Keratinocyte (primary cell): Measurements from ENCODE around the gene KIFC3. TPM values are rescaled to one million over a fixed set of nuclear protein-coding genes. Genes with fewer than 3 reads are reported as not detected.

Experiments
- DNase-seq: peaks from one replicate; pipeline ENCODE4 v3.0.0-alpha.2; 2011; ENCODE audit warnings: low read depth, missing footprints, low spot score
- FAIRE-seq: peaks from 2 replicates; lab custom pipeline; 2011; peaks lifted over from hg19 to GRCh38; lab: Jason Lieb, UNC
- H2AFZ ChIP-seq: 2 replicates; pipeline ENCODE4 v1.6.0; 2012; ENCODE audit warnings: low read length, control low read depth, inconsistent platforms; ENCODE audit not compliant: control insufficient read depth
- H3K27ac ChIP-seq: 2 replicates; pipeline ENCODE4 v1.5.1; 2011; ENCODE audit warnings: low read length; ENCODE audit not compliant: control insufficient read depth, insufficient read depth
- H3K27me3 ChIP-seq: 3 replicates; pipeline ENCODE4 v1.6.0; 2011; ENCODE audit warnings: low read length; ENCODE audit not compliant: control insufficient read depth, insufficient read depth; ENCODE audit errors: extremely low read depth
- H3K36me3 ChIP-seq, 2 experiments: 2 replicates in 1 of 2; 3 replicates in 1 of 2; pipeline ENCODE4 v1.5.1; 2011; ENCODE audit warnings: low read length in 2 of 2, mild to moderate bottlenecking in 1 of 2; ENCODE audit not compliant: control insufficient read depth in 2 of 2, insufficient read depth in 2 of 2; ENCODE audit errors: extremely low read depth in 1 of 2
- H3K4me1 ChIP-seq: 3 replicates; pipeline ENCODE4 v1.5.1; 2011; ENCODE audit warnings: low read length; ENCODE audit not compliant: control insufficient read depth, insufficient read depth; ENCODE audit errors: extremely low read depth
- H3K4me2 ChIP-seq: 3 replicates; pipeline ENCODE4 v1.6.0; 2011; ENCODE audit warnings: low read depth, low read length; ENCODE audit not compliant: control insufficient read depth, insufficient read depth; ENCODE audit errors: extremely low read depth
- H3K4me3 ChIP-seq, 3 experiments: fragments of 200-600 bp in 1 of 3; sonication (generic) in 1 of 3; 2 replicates in 2 of 3; 3 replicates in 1 of 3; pipeline ENCODE4 v1.5.1; 2011 to 2016; ENCODE audit warnings: low read length in 3 of 3, mild to moderate bottlenecking in 3 of 3, control low read depth in 2 of 3, inconsistent platforms in 1 of 3, low read depth in 1 of 3, mixed read lengths in 1 of 3, mixed run types in 1 of 3, moderate library complexity in 1 of 3; ENCODE audit not compliant: control insufficient read depth in 2 of 3, insufficient read depth in 2 of 3; ENCODE audit errors: extremely low read depth in 1 of 3
- H3K79me2 ChIP-seq: 2 replicates; pipeline ENCODE4 v1.6.0; 2012; ENCODE audit warnings: low read length; ENCODE audit not compliant: control insufficient read depth, insufficient read depth
- H3K9ac ChIP-seq: 3 replicates; pipeline ENCODE4 v1.6.0; 2011; ENCODE audit warnings: low read length; ENCODE audit not compliant: control insufficient read depth, insufficient read depth; ENCODE audit errors: extremely low read depth
- H3K9me1 ChIP-seq: 3 replicates; pipeline ENCODE4 v1.6.0; 2011; ENCODE audit warnings: low read length; ENCODE audit not compliant: control insufficient read depth, insufficient read depth; ENCODE audit errors: extremely low read depth
- H3K9me3 ChIP-seq: 2 replicates; pipeline ENCODE4 v1.5.1; 2012; ENCODE audit warnings: low read depth, low read length; ENCODE audit not compliant: control insufficient read depth
- H4K20me1 ChIP-seq: 3 replicates; pipeline ENCODE4 v1.6.0; 2011; ENCODE audit warnings: low read length; ENCODE audit not compliant: control insufficient read depth, insufficient read depth; ENCODE audit errors: extremely low read depth
- EZH2 ChIP-seq: IDR thresholded peaks from one replicate; pipeline ENCODE4 v1.6.1; 2012; ENCODE audit warnings: inconsistent platforms, mild to moderate bottlenecking, low read length, moderate library complexity
- dilution Hi-C: fragments of 300-500 bp; cut with MboI; formaldehyde crosslinking; loops from one replicate; pipeline ENCODE4 v1.7.0; 2020; ENCODE audit warnings: low sequenced_read_pairs; ENCODE audit not compliant: extremely low pct_ligation_motif_present
- polyA plus RNA-seq, 5 experiments: library from polyadenylated mRNA; depleted of rRNA in 3 of 5; stranded (reverse) in 3 of 5; stranded (forward) in 1 of 5; unstranded in 1 of 5; fragments of >200 nt; gene quantifications; 1 replicate in 1 of 5; 2 replicates in 3 of 5; 3 replicates in 1 of 5; pipeline versions ENCODE4 v1.2.1 to v1.2.3, GENCODE V29; 2011 to 2012; ENCODE audit warnings: missing spikeins in 2 of 5, low read depth in 1 of 5, low replicate concordance in 1 of 5
- TF ChIP-seq, protein P1 (sequence below), 3 experiments: IDR thresholded peaks in 1 of 3; conservative IDR thresholded peaks in 1 of 3; optimal IDR thresholded peaks in 1 of 3; 2 replicates in 2 of 3; 3 replicates in 1 of 3; pipeline versions ENCODE3 to v1.5.1; 2011; ENCODE audit warnings: low read length in 3 of 3, mild to moderate bottlenecking in 3 of 3, moderate library complexity in 2 of 3, control low read depth in 1 of 3, inconsistent platforms in 1 of 3; ENCODE audit not compliant: insufficient read depth in 2 of 3; ENCODE audit errors: extremely low read depth in 1 of 3

KIFC3 gene
- polyA plus RNA-seq, 1 donor (not counting 4 experiments of a cell fraction or from before 2014, with no cell fraction given): 22.7 TPM

DNA sequence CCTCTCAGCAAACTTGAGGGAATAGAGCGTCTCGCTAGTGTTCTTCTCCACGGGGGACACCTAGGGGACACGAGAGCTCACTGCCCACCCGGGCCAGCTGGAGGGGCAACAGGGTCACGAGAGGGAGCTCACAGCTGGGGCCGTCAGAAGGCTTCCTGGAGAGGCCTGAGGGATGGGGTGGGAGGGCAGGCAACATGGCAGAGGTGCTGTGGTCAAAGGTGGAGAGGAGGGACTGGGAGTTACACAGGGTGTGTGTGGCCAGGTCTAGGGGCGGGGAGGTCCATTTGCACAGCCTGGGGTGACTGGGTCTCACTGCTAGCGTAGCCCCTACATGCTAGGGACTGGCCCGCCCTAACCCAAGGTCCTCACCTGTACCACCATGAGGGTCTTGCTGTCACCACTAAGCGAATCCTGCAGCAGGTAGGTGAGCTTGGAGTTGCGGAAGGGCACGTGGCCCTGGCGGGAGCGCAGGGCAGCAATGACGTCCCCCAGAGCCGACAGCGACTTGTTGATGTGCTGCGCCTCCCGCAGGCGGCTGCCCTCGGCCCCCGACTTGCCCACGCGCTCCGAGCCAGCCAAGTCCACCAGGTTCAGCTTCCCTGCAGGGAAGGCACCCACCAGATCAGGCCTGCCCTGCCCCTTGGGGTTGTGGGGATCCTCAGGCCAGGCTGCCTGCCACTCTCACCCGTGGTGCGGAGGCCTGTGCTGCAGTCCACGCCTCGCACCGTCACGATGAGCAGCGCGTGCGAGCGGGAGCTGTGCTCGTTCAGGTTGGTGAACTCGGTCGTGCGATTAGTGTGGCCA, 41.7 kb downstream of the KIFC3 start:
- TF ChIP-seq EZH2: no peak
- TF ChIP-seq, protein P1, sequence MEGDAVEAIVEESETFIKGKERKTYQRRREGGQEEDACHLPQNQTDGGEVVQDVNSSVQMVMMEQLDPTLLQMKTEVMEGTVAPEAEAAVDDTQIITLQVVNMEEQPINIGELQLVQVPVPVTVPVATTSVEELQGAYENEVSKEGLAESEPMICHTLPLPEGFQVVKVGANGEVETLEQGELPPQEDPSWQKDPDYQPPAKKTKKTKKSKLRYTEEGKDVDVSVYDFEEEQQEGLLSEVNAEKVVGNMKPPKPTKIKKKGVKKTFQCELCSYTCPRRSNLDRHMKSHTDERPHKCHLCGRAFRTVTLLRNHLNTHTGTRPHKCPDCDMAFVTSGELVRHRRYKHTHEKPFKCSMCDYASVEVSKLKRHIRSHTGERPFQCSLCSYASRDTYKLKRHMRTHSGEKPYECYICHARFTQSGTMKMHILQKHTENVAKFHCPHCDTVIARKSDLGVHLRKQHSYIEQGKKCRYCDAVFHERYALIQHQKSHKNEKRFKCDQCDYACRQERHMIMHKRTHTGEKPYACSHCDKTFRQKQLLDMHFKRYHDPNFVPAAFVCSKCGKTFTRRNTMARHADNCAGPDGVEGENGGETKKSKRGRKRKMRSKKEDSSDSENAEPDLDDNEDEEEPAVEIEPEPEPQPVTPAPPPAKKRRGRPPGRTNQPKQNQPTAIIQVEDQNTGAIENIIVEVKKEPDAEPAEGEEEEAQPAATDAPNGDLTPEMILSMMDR (optimal IDR thresholded peaks at IDR 0.05 in 1 of 3, IDR thresholded peaks at IDR 0.05 in 1 of 3, conservative IDR thresholded peaks at IDR 0.05 in 1 of 3; ENCODE audit: extremely low read depth in 1 of 3, insufficient read depth in 2 of 3, low read length in 3 of 3): no peak
- H3K27ac ChIP-seq: no peak overlapping the region
- H3K36me3 ChIP-seq: peaks cover 18 to 36% of the 10 kb centered on the region in 2 experiments
- DNase-seq (no peak), FAIRE-seq (no peak)
- H4K20me1 ChIP-seq: peaks cover 3% of the 10 kb centered on the region
- no peak overlapping the region for H3K4me2 ChIP-seq
- peaks cover 21% of the 10 kb centered on the region for H3K4me1 ChIP-seq
- dilution Hi-C loops: no loop called here
- H3K79me2 ChIP-seq: no peaks in the 10 kb centered on the region
- no peaks in the 10 kb centered on the region for H3K27me3 ChIP-seq
- H3K9ac ChIP-seq: no peak overlapping the region
- H2AFZ ChIP-seq: no peak overlapping the region
- H3K9me1 ChIP-seq: no peaks in the 10 kb centered on the region
- no peak overlapping the region for H3K4me3 ChIP-seq
- no peaks in the 10 kb centered on the region for H3K9me3 ChIP-seq

DNA sequence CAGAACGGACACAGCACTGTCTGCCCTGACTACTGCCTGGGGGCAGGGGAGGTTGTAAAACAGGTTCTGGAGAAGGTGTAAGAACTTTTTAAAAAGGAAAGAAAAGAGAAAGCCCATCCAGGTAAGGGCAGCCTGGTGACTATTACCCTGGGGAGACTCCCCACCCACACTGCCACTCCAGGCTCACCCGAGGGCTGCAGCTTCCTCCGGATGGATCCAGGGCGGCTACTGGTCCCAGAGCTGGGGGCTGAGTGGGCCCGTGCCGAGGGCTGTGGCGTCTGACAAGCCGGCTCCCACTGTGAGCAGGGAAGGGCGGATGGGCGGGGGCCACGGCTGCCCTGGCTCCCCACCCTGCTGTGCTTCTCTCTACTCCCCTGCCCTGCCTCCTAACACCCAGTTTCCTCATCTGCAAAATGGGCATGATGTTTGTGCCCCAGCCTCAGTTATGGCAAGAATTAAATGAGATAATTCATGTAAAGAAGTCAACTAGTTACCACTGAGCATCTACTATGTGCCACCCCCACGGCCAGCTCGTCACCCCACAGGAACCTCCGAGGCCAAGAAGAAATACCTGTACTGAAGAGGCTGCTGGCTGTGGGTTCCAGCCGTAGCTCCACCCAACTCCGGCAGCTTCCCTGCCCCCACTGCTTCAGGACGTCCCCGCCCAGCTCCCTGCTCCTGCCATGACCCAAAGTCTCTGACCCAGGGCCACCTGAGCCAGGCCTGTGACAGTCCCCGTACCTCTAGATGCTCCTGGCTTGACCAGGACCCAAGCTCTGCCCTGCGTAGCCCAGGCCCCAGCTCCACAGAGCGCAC, 42.5 kb downstream of the KIFC3 start:
- dilution Hi-C loops: no loop called here
- no peak overlapping the region for H3K9ac ChIP-seq
- H4K20me1 ChIP-seq: peaks cover 3% of the 10 kb centered on the region
- no peaks in the 10 kb centered on the region for H3K27me3 ChIP-seq
- FAIRE-seq: no peak
- peak overlapping the region; percentile 3 for H3K27ac ChIP-seq
- no peaks in the 10 kb centered on the region for H3K9me3 ChIP-seq
- no peak for TF ChIP-seq EZH2
- TF ChIP-seq, protein P1 (optimal IDR thresholded peaks at IDR 0.05 in 1 of 3, IDR thresholded peaks at IDR 0.05 in 1 of 3, conservative IDR thresholded peaks at IDR 0.05 in 1 of 3; ENCODE audit: extremely low read depth in 1 of 3, insufficient read depth in 2 of 3, low read length in 3 of 3): no peak
- H3K4me2 ChIP-seq: no peak overlapping the region
- no peak overlapping the region for H3K4me3 ChIP-seq
- peaks cover 18% of the 10 kb centered on the region for H3K4me1 ChIP-seq
- no peaks in the 10 kb centered on the region for H3K79me2 ChIP-seq
- no peaks in the 10 kb centered on the region for H3K9me1 ChIP-seq
- no peak overlapping the region for H2AFZ ChIP-seq
- peaks cover 19 to 31% of the 10 kb centered on the region in 2 experiments for H3K36me3 ChIP-seq
- no peak for DNase-seq
